ENCODE measurements around the gene PHIP.
A peak's percentile ranks its signal among the peaks of the same experiment; 100 is the strongest.

PHIP gene

GRCh38 chr6:78916411-78916810, 161.6 kb downstream of the PHIP start:
- TF ChIP-seq CTCF (IDR thresholded peaks at IDR 0.05; ENCODE audit: low read depth, low read length) = no peak
- in situ Hi-C loops (cut with HindIII; ENCODE audit: low sequenced_read_pairs) = no loop called here
- no peak overlapping the region for H3K4me3 ChIP-seq (ENCODE audit: low read depth, low read length)
- no peak for DNase-seq (ENCODE audit: low read depth, low spot score)

DNA sequence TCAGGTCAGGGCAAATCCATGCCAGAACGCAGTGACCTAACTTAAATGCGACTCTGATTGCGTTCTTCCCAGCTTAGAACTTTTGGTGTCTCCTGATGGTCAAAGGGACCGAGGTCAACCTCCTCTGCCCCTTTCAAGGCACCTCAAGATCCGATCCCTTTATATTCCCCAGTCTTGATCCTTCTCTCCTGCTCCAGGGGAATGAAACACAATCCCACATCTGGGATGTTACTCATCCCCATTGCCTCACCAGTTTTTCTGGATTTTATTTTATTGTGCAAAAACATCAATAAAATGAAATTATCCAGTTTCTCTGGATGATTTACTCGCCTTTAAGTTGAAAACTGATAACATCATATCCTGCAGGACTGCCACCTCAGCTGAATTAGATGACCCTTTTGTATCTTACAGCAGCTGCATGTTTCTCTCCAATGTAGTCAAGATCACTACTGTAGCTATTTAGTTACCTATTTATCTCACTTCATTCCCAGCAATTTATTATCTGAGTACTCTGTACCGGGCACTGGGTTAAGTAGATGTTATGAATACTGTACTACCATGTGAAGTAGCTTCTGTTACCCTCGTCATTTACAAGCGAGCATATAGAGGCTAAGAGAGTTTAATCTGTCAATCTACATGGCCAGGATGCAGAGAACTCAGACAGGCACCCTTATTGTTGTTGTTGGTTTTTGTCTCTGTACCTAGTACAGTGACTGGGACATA, 166.7 kb downstream of the PHIP start:
- TF ChIP-seq CTCF (IDR thresholded peaks at IDR 0.05; ENCODE audit: low read depth, low read length) = no peak
- no peak for DNase-seq (ENCODE audit: low read depth, low spot score)
- in situ Hi-C loops (cut with HindIII; ENCODE audit: low sequenced_read_pairs) = no loop called here
- H3K4me3 ChIP-seq (ENCODE audit: low read depth, low read length) = no peak overlapping the region

DNA sequence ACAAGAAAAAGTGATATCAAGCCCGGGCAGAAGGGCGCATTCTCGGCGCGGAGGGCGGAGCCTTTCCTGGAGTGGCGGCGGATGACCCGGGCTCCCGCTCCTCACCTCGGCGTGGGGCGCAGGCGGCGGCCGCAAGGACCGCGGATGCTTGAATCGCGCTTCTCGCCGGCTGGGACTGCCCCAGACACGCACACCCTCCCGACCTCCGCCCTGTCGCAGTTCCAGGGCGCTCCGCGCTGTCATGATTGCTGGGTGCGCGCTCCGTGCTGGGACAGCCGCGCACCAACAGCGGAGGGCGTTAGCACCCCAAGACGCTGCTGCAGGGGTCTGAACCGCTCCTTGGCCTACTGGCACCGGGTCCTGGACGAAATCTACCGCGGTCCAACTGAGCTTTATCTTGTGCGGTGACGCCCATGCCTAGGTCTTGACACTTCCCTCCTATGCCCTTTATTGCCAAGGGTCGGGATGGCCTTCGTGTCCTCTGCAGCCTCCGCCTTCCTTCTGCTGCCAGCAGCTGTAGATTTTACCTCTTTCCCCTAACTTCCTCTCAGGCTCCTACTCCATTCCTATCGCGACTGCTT, 167.4 kb downstream of the PHIP start:
- no peak for TF ChIP-seq CTCF (IDR thresholded peaks at IDR 0.05; ENCODE audit: low read depth, low read length)
- in situ Hi-C loops (cut with HindIII; ENCODE audit: low sequenced_read_pairs) = no loop called here
- peak overlapping the region; percentile 42 for H3K4me3 ChIP-seq (ENCODE audit: low read depth, low read length)
- no peak for DNase-seq (ENCODE audit: low read depth, low spot score)

DNA sequence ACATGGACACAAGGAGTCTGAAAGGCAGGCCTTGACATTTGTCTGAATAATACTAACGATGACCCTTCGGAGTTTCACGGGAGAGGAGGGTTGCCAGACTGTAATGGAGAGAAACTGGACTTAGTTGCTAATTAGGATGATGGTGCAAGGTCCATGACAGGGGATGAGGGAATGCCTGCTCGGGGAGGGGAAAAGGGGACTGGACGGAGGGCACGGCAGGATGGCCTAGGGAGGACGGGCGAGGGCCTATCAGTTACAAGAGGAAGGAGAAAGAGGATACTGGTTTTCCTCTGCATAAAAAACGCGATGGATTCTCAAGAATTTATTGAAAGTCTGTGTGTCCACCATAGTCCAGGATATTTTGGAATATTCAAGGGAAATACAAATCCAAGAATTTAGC, 168.0 kb downstream of the PHIP start:
- DNase-seq (ENCODE audit: low read depth, low spot score) = no peak
- no peak overlapping the region for H3K4me3 ChIP-seq (ENCODE audit: low read depth, low read length)
- no peak for TF ChIP-seq CTCF (IDR thresholded peaks at IDR 0.05; ENCODE audit: low read depth, low read length)
- in situ Hi-C loops (cut with HindIII; ENCODE audit: low sequenced_read_pairs) = no loop called here

GRCh38 chr6:78909391-78909790, 168.7 kb downstream of the PHIP start:
- in situ Hi-C loops (cut with HindIII; ENCODE audit: low sequenced_read_pairs) = no loop called here
- no peak overlapping the region for H3K4me3 ChIP-seq (ENCODE audit: low read depth, low read length)
- DNase-seq (ENCODE audit: low read depth, low spot score) = no peak
- TF ChIP-seq CTCF (IDR thresholded peaks at IDR 0.05; ENCODE audit: low read depth, low read length) = no peak

GRCh38 chr6:78908621-78909020, 169.4 kb downstream of the PHIP start:
- DNase-seq (ENCODE audit: low read depth, low spot score) = no peak
- in situ Hi-C loops (cut with HindIII; ENCODE audit: low sequenced_read_pairs) = no loop called here
- no peak for TF ChIP-seq CTCF (IDR thresholded peaks at IDR 0.05; ENCODE audit: low read depth, low read length)
- no peak overlapping the region for H3K4me3 ChIP-seq (ENCODE audit: low read depth, low read length)

Data from astrocyte of the spinal cord (primary cell).